GM12864 (cell line): ENCODE results near the gene ZNF862.

ENCODE experiments used
- DNase-seq: peaks from one replicate; pipeline ENCODE4 v3.0.0-alpha.2; 2011; ENCODE audit warnings: low read depth
- H3K4me3 ChIP-seq: 2 replicates; pipeline ENCODE4 v1.5.1; 2011; ENCODE audit warnings: mild to moderate bottlenecking, low read depth, low read length, control low read depth
- TF ChIP-seq, protein P1 (sequence below): IDR thresholded peaks from 2 replicates; pipeline ENCODE4 v1.5.1; 2011; ENCODE audit warnings: low read depth, mild to moderate bottlenecking, moderate library complexity, low read length, control low read depth, inconsistent platforms; ENCODE audit errors: missing control alignments

Gene ZNF862

DNA sequence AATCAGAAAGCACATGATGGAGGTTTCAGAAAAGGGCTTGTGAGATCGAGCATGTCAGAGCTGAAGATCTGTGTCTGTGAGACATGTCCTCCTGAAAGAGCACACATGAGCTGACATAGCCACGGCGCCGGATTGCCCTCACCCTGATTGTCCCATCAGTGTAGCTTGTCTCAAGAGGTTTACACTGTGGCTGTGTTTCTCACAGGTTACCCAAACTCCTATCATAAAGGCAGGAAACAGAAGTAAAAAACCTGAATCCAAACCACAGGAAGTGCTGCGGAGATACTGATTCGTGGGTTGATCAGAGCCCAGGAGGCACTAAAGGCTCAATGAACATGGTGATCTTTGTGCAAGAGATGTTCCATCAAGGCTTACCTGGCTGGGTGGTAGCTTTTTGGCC, 31.7 kb downstream of the ZNF862 start:
- H3K4me3 ChIP-seq = no peak overlapping the region
- TF ChIP-seq, protein P1, sequence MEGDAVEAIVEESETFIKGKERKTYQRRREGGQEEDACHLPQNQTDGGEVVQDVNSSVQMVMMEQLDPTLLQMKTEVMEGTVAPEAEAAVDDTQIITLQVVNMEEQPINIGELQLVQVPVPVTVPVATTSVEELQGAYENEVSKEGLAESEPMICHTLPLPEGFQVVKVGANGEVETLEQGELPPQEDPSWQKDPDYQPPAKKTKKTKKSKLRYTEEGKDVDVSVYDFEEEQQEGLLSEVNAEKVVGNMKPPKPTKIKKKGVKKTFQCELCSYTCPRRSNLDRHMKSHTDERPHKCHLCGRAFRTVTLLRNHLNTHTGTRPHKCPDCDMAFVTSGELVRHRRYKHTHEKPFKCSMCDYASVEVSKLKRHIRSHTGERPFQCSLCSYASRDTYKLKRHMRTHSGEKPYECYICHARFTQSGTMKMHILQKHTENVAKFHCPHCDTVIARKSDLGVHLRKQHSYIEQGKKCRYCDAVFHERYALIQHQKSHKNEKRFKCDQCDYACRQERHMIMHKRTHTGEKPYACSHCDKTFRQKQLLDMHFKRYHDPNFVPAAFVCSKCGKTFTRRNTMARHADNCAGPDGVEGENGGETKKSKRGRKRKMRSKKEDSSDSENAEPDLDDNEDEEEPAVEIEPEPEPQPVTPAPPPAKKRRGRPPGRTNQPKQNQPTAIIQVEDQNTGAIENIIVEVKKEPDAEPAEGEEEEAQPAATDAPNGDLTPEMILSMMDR = no peak
- no peak for DNase-seq

DNA sequence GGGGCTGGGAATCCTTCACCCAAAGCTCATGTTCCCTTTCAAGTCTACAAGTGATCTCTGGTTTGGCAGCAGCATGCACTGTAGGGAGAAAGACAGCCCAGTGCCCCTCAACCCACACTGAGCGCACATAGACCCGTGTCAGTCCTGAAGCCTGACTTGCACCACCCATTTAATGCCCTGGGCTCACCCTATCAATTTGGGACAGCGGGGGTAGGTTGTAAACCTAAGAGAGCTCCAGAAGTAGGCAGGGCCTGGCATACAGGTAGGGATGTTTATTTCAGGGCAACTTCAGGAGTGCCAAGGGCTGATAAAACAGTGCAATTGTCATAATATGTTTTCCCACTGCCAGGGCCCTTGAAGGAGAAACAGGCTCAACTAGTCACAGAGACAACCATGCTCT, 32.1 kb downstream of the ZNF862 start:
- TF ChIP-seq, protein P1 = no peak
- H3K4me3 ChIP-seq = no peak overlapping the region
- no peak for DNase-seq

DNA sequence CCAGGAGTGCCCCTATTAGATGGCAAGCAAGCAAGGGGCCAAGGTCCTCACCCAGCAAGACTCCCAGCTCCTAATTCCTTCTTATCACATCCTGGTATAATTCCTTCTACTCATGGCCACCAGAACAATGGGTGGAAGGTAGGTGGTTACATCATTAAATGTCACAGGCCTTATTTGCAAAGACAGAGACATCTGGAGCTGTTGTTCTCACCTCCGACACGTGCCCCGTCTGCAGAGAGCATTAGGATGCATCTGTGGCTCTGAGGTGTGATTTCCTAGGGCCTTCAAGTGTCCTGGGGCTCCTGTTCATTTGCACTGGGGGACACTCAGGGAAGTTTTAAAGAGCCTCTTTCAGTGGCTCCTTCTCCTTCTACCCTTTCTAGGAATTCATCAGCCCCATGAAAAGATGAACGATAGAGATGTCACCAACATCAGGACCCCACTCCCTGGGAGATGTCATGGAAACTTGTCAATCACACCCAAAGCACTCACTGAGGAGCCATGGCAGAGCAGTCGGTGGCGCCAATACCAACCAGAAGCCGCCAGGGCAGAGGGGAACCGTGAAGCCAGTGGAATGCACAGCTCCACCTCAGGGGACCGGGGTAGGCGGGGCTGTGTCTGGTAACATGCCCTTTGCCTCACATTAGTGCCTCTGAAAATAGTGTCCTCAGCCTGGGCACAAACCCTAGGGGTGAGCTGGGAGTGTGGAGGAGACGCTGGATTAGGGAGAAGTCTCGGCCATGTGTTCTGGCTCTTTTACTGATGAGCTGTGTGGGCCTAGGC, 32.7 kb downstream of the ZNF862 start:
- DNase-seq = no peak
- no peak overlapping the region for H3K4me3 ChIP-seq
- TF ChIP-seq, protein P1 = no peak

DNA sequence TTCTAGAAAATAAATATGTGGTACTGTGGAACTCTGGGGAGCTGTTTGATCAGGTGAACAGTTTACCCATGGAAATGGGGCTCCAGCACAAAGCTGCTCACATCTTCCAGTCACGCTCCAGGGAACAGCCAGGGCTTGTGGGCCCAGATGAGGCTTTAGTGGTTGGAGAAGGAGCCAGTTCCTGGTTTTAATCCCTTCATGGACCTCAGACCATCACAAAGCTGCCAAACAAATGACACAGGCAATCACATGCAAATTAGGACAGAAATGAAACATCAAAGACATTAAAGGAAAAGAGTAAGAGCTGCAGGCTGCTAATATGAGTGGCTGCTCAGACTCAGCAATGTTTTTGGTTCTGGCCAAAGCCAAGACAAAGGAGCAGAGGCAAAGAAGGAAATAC, 33.4 kb downstream of the ZNF862 start:
- no peak for DNase-seq
- TF ChIP-seq, protein P1 = no peak
- H3K4me3 ChIP-seq = no peak overlapping the region

DNA sequence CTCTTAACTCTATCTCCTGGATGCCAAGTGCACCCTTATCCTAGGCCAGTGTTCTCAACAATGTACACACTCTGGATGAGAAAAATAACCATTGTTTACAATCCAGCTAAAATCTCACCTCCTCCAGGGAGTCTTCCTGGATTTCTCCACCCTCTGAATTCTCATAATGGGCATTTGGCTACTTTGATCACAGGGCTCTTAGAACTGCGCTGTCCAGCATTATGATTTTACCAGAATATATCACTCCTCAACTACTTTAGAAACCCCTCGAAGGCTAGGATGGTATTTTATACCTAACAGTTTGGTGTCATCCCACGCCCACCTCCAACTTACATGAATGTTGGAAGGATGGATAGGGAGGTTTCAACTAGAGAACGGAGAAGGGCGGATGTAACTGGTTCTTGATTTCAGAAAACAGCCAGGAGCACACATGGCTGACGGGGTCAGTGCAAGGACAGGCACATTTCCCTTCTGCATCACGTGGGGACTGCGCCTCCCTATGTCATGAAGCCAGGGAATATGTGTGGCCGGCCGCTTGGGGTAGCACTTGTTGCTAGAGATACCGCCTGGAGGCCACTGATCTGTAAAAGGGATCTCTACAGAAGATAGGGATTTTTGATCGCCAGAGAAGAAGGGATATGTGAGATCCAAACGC, 34.4 kb downstream of the ZNF862 start:
- TF ChIP-seq, protein P1 = no peak
- DNase-seq = no peak
- H3K4me3 ChIP-seq = peak overlapping the region; percentile 86

DNA sequence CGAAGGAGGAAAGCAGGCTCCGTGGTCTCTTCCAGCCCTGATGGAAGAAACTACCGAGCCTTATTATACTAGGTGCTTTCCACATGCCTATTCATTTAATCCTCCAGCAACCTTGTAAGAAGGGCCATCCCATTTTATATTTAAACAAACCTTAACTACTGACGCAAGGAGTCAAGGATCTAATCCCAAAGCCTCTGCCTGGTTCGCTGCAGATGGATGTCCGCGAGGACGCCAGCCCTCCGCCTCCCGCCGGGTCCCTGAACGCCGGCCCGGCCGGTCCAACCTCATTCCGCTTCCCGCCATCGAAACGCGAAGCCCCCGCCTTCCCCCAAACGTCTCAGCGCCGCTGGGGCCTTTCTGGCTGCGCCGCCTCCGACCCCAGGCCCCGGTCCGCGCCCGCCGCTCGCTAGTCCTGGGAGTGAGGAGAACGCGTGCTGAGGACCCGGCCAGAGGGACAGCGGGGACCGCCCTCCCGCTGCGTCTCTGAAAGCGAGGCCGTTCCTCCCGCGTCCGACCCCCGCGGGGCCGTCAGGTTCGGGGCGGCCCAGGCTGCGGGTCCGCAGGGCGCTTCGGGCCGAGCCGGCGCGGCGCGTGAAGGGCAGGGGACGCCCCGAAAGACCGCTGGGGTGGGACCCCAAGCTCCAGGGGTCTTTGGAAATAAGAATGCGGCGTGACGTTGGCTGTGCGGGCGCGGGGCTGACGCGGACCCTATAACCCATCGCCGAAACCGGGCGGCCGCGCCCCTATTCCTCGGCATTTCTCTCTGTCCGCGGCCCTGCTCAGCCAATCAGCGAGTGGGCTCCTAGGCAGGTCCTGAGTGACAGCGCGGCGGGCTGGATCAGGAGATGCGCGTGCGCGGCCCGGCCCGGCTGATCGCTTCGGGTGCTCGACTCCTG, 35.1 kb downstream of the ZNF862 start, which contains the start of gene ATP6V0E2:
TSS of gene ATP6V0E2 (plus strand) at position 896 of the 896 bp plus-strand sequence. CDS start 97 bp downstream, outside the sequence.
- DNase-seq = peak; percentile 75
- TF ChIP-seq, protein P1 = no peak
- H3K4me3 ChIP-seq = peak within 1 kb of the TSS; percentile 86
